Kidney (tissue), 14 donors: ENCODE data around the gene SLC29A4. TPM values are rescaled to one million over a fixed set of nuclear protein-coding genes. Genes with fewer than 3 reads are reported as not detected.

Experiments used
- DNase-seq, 5 donors: peaks; one replicate each; pipeline ENCODE4 v3.0.0-alpha.2; 2013 to 2020
- FAIRE-seq: peaks from 2 replicates; lab custom pipeline; 2012; peaks lifted over from hg19 to GRCh38; lab: Jason Lieb, UNC
- H3K27ac ChIP-seq, 2 donors: one replicate each; pipeline ENCODE4 v1.7.0; 2013; ENCODE audit warnings: low read depth in 2 of 2, low read length in 2 of 2, inconsistent platforms in 1 of 2
- H3K27me3 ChIP-seq: one replicate; pipeline ENCODE4 v1.7.1; 2013; ENCODE audit warnings: low read length, inconsistent platforms; ENCODE audit not compliant: control insufficient read depth, insufficient read depth
- H3K36me3 ChIP-seq, 3 donors: one replicate each; pipeline versions ENCODE4 v1.7.0 to v1.7.1; 2013; ENCODE audit warnings: low read length in 3 of 3, control low read depth in 1 of 3, inconsistent platforms in 1 of 3; ENCODE audit not compliant: insufficient read depth in 3 of 3, control insufficient read depth in 2 of 3
- H3K4me1 ChIP-seq, 3 donors: one replicate each; pipeline versions ENCODE4 v1.7.0 to v1.7.1; 2013; ENCODE audit warnings: low read length in 3 of 3, inconsistent platforms in 1 of 3, low read depth in 1 of 3; ENCODE audit not compliant: control insufficient read depth in 2 of 3, insufficient read depth in 2 of 3
- H3K4me3 ChIP-seq, 3 donors: one replicate each; pipeline versions ENCODE4 v1.7.0 to v1.8.1; 2013; ENCODE audit warnings: low read length in 3 of 3, control low read depth in 1 of 3, inconsistent platforms in 1 of 3
- H3K9ac ChIP-seq, 3 donors: one replicate each; pipeline versions ENCODE4 v1.7.0 to v1.7.1; 2013; ENCODE audit warnings: low read length in 3 of 3, control low read depth in 1 of 3, inconsistent platforms in 1 of 3
- H3K9me3 ChIP-seq, 3 donors: one replicate each; pipeline versions ENCODE4 v1.7.0 to v1.7.1; 2013; ENCODE audit warnings: low read length in 3 of 3, control low read depth in 1 of 3, inconsistent platforms in 1 of 3; ENCODE audit not compliant: control insufficient read depth in 2 of 3, insufficient read depth in 1 of 3
- CTCF ChIP-seq: IDR thresholded peaks from 3 replicates; pipeline ENCODE4 v1.5.1; 2012; ENCODE audit warnings: mild to moderate bottlenecking, moderate library complexity, borderline replicate concordance; ENCODE audit not compliant: insufficient read depth; ENCODE audit errors: extremely low read depth
- intact Hi-C: fragments of 100-400 bp; cut with DNase I; formaldehyde crosslinking; loops from one replicate; pipeline ENCODE4 v1.11.1; 2022
- polyA plus RNA-seq: library from polyadenylated mRNA; stranded (reverse); fragments of 350-450 nt; fragmentation: Illumina TruSeq; extraction: RNeasy Lipid Tissue Mini Kit (QIAGEN cat#74804); gene quantifications from one replicate; pipeline ENCODE4 v1.2.3, GENCODE V29; 2014; ENCODE audit warnings: low read depth, low replicate concordance; ENCODE audit not compliant: insufficient read depth
- total RNA-seq: library from RNA; stranded (reverse); fragmentation: NEBNext Ultra II Directional; extraction: Animal tissue kit (Norgen Biotek cat#: 25700); gene quantifications from one replicate; pipeline ENCODE4 v1.2.1, GENCODE V29; 2021
- donor health status: control.
- donor health status: control.
- donor health status: control.
- donor health status: control.
- donor health status: control.
- donor health status: DM: yes; HTN: yes; CAD: no.
- donor health status: Normal renal cell carcinoma (clear cell type).

The SLC29A4 gene
- total and polyA plus RNA-seq, 2 donors from 2014 or later: 3.4 to 6.8 TPM

GRCh38 chr7:5350600-5351385 lies 68.0 kb downstream of the SLC29A4 start:
- Histone ChIP-seq H3K9ac (no peak overlapping the region), H3K27ac (no peak overlapping the region), H3K27me3 (no peaks in the 10 kb centered on the region), H3K36me3 (peaks cover 0 to 33% (median 2%) of the 10 kb centered on the region in 3 donors), H3K4me1 (peaks cover 0 to 12% (median 0%) of the 10 kb centered on the region in 3 donors), H3K9me3 (no peaks in the 10 kb centered on the region), H3K4me3 (no peak overlapping the region)
- intact Hi-C loops: no loop called here
- TF ChIP-seq CTCF: no peak
- FAIRE-seq: no peak
- peak in 1 of 5 donors; percentile 43 for DNase-seq

GRCh38 chr7:5351507-5352265 lies 68.9 kb downstream of the SLC29A4 start:
- TF ChIP-seq CTCF: no peak
- Histone ChIP-seq H3K9me3 (no peaks in the 10 kb centered on the region), H3K4me1 (peaks cover 0 to 12% (median 0%) of the 10 kb centered on the region in 3 donors), H3K27ac (no peak overlapping the region), H3K36me3 (peaks cover 0 to 40% (median 2%) of the 10 kb centered on the region in 3 donors), H3K4me3 (no peak overlapping the region), H3K27me3 (no peaks in the 10 kb centered on the region), H3K9ac (no peak overlapping the region)
- intact Hi-C loops: no loop called here
- no peak for FAIRE-seq
- no peak for DNase-seq

GRCh38 chr7:5352440-5353010 lies 69.8 kb downstream of the SLC29A4 start:
- H3K9ac ChIP-seq: no peak overlapping the region
- DNase-seq (no peak), FAIRE-seq (no peak)
- H3K27ac ChIP-seq: no peak overlapping the region
- H3K36me3 ChIP-seq: peaks cover 0 to 46% (median 2%) of the 10 kb centered on the region in 3 donors
- no peaks in the 10 kb centered on the region for H3K27me3 ChIP-seq
- H3K4me3 ChIP-seq: no peak overlapping the region
- intact Hi-C loops: no loop called here
- no peak for TF ChIP-seq CTCF
- peaks cover 0 to 12% (median 0%) of the 10 kb centered on the region in 3 donors for H3K4me1 ChIP-seq
- no peaks in the 10 kb centered on the region for H3K9me3 ChIP-seq
